ENCODE results near the gene PTBP1.
"Not testable (repeated sequence)": the region's sequence is repeated elsewhere in the genome, so short reads cannot be mapped to it uniquely, and the experiment has no call there.

The PTBP1 gene

GRCh38 chr19:811506-812048 lies 14.3 kb downstream of the PTBP1 start:
- H3K27ac Mint-ChIP-seq (ENCODE audit: low read depth) = peak overlapping the region; percentile 44

GRCh38 chr19:812049-812746 lies 14.9 kb downstream of the PTBP1 start:
- H3K9me3 Mint-ChIP-seq = no peaks in the 10 kb centered on the region
- peaks cover 8% of the 10 kb centered on the region for H3K4me1 Mint-ChIP-seq
- peak overlapping the region; percentile 44 for H3K27ac Mint-ChIP-seq (ENCODE audit: low read depth)
- no peaks in the 10 kb centered on the region for H3K27me3 Mint-ChIP-seq
- no peak overlapping the region for H3K4me3 Mint-ChIP-seq
- H3K36me3 Mint-ChIP-seq (ENCODE audit: insufficient read depth) = peaks cover 65% of the 10 kb centered on the region
- no peak for DNase-seq (ENCODE audit: low spot score in 2 of 2)
- no peak for ATAC-seq (replicated peaks; ENCODE audit: extremely low read depth, poor library complexity, severe bottlenecking)

More at GRCh38 chr19:811506-812048, 14.3 kb downstream of the PTBP1 start:
- H3K4me1 Mint-ChIP-seq = peaks cover 10% of the 10 kb centered on the region
- peaks cover 70% of the 10 kb centered on the region for H3K36me3 Mint-ChIP-seq (ENCODE audit: insufficient read depth)
- ATAC-seq (replicated peaks; ENCODE audit: extremely low read depth, poor library complexity, severe bottlenecking) = no peak
- H3K27me3 Mint-ChIP-seq = no peaks in the 10 kb centered on the region
- no peaks in the 10 kb centered on the region for H3K9me3 Mint-ChIP-seq
- DNase-seq (ENCODE audit: low spot score in 2 of 2) = no peak
- no peak overlapping the region for H3K4me3 Mint-ChIP-seq

GRCh38 chr19:812747-813218 lies 15.5 kb downstream of the PTBP1 start:
- Mint-ChIP-seq H3K36me3 (ENCODE audit: insufficient read depth) (peaks cover 59% of the 10 kb centered on the region), H3K27ac (ENCODE audit: low read depth) (no peak overlapping the region), H3K4me3 (no peak overlapping the region), H3K4me1 (peaks cover 2% of the 10 kb centered on the region), H3K9me3 (no peaks in the 10 kb centered on the region), H3K27me3 (no peaks in the 10 kb centered on the region)
- no peak for DNase-seq (ENCODE audit: low spot score in 2 of 2)
- no peak for ATAC-seq (replicated peaks; ENCODE audit: extremely low read depth, poor library complexity, severe bottlenecking)

GRCh38 chr19:813219-814151 lies 16.2 kb downstream of the PTBP1 start:
- DNase-seq (ENCODE audit: low spot score in 2 of 2) = no peak
- Mint-ChIP-seq H3K4me1 (no peaks in the 10 kb centered on the region), H3K4me3 (peak overlapping the region; percentile 13), H3K27me3 (no peaks in the 10 kb centered on the region), H3K27ac (ENCODE audit: low read depth) (peak overlapping the region; percentile 75), H3K9me3 (no peaks in the 10 kb centered on the region), H3K36me3 (ENCODE audit: insufficient read depth) (peaks cover 56% of the 10 kb centered on the region)
- no peak for ATAC-seq (replicated peaks; ENCODE audit: extremely low read depth, poor library complexity, severe bottlenecking)

- Mint-ChIP-seq H3K4me3 (no peak overlapping the region), H3K27me3 (no peaks in the 10 kb centered on the region), H3K36me3 (ENCODE audit: insufficient read depth) (peaks cover 50% of the 10 kb centered on the region), H3K9me3 (no peaks in the 10 kb centered on the region), H3K4me1 (no peaks in the 10 kb centered on the region), H3K27ac (ENCODE audit: low read depth) (peak overlapping the region; percentile 29)
- DNase-seq (ENCODE audit: low spot score in 2 of 2) (no peak), ATAC-seq (replicated peaks; ENCODE audit: extremely low read depth, poor library complexity, severe bottlenecking) (peak; percentile 20)
Observed at GRCh38 chr19:814152-815078, 17.2 kb downstream of the PTBP1 start.

GRCh38 chr19:815079-815774 lies 18.0 kb downstream of the PTBP1 start:
- ATAC-seq (replicated peaks; ENCODE audit: extremely low read depth, poor library complexity, severe bottlenecking) (no peak), DNase-seq (ENCODE audit: low spot score in 2 of 2) (no peak)
- H3K36me3 Mint-ChIP-seq (ENCODE audit: insufficient read depth) = peaks cover 43% of the 10 kb centered on the region
- H3K4me3 Mint-ChIP-seq = no peak overlapping the region
- H3K27ac Mint-ChIP-seq (ENCODE audit: low read depth) = peak overlapping the region; percentile 66
- no peaks in the 10 kb centered on the region for H3K27me3 Mint-ChIP-seq
- H3K4me1 Mint-ChIP-seq = no peaks in the 10 kb centered on the region
- no peaks in the 10 kb centered on the region for H3K9me3 Mint-ChIP-seq

- Mint-ChIP-seq H3K27ac (ENCODE audit: low read depth) (peak overlapping the region; percentile 66), H3K4me3 (no peak overlapping the region)
Observed at GRCh38 chr19:815775-816499, 18.7 kb downstream of the PTBP1 start.

GRCh38 chr19:816500-816857 lies 19.2 kb downstream of the PTBP1 start:
- Mint-ChIP-seq H3K4me1 (no peaks in the 10 kb centered on the region), H3K4me3 (no peak overlapping the region), H3K36me3 (ENCODE audit: insufficient read depth) (peaks cover 38% of the 10 kb centered on the region), H3K27ac (ENCODE audit: low read depth) (no peak overlapping the region), H3K9me3 (no peaks in the 10 kb centered on the region), H3K27me3 (no peaks in the 10 kb centered on the region)
- no peak for ATAC-seq (replicated peaks; ENCODE audit: extremely low read depth, poor library complexity, severe bottlenecking)
- DNase-seq (ENCODE audit: low spot score in 2 of 2) = no peak

More at GRCh38 chr19:815775-816499, 18.7 kb downstream of the PTBP1 start:
- no peak for DNase-seq (ENCODE audit: low spot score in 2 of 2)
- no peaks in the 10 kb centered on the region for H3K9me3 Mint-ChIP-seq
- ATAC-seq (replicated peaks; ENCODE audit: extremely low read depth, poor library complexity, severe bottlenecking) = no peak
- peaks cover 41% of the 10 kb centered on the region for H3K36me3 Mint-ChIP-seq (ENCODE audit: insufficient read depth)
- H3K4me1 Mint-ChIP-seq = no peaks in the 10 kb centered on the region
- H3K27me3 Mint-ChIP-seq = no peaks in the 10 kb centered on the region

GRCh38 chr19:820212-820611 lies 23.0 kb downstream of the PTBP1 start:
- not testable (repeated sequence) for DNase-seq (ENCODE audit: low spot score in 2 of 2); H3K9me3 Mint-ChIP-seq; H3K4me1 Mint-ChIP-seq; H3K4me3 Mint-ChIP-seq; ATAC-seq (replicated peaks; ENCODE audit: extremely low read depth, poor library complexity, severe bottlenecking); H3K27ac Mint-ChIP-seq (ENCODE audit: low read depth)
- Mint-ChIP-seq H3K36me3 (ENCODE audit: insufficient read depth) (peaks cover 18% of the 10 kb centered on the region), H3K27me3 (peaks cover 12% of the 10 kb centered on the region)

- ATAC-seq (replicated peaks; ENCODE audit: extremely low read depth, poor library complexity, severe bottlenecking) (no peak), DNase-seq (ENCODE audit: low spot score in 2 of 2) (no peak)
- Mint-ChIP-seq H3K36me3 (ENCODE audit: insufficient read depth) (peaks cover 14% of the 10 kb centered on the region), H3K9me3 (no peaks in the 10 kb centered on the region), H3K4me1 (no peaks in the 10 kb centered on the region), H3K27me3 (peaks cover 12% of the 10 kb centered on the region), H3K27ac (ENCODE audit: low read depth) (no peak overlapping the region), H3K4me3 (peak overlapping the region; percentile 25)
Observed at GRCh38 chr19:821231-821824, 24.1 kb downstream of the PTBP1 start.

Measured in central memory CD8-positive, alpha-beta T cell (primary cell).